Hepatocyte (in vitro differentiated cells): ENCODE results near the gene RNF43. TPM values are rescaled to one million over a fixed set of nuclear protein-coding genes. Genes with fewer than 3 reads are reported as not detected.

ENCODE experiments used
- DNase-seq: peaks from one replicate; pipeline ENCODE4 v3.0.0-alpha.2; 2016; ENCODE audit warnings: low spot score
- H2AFZ ChIP-seq: fragments of 200-600 bp; sonication (generic); 2 replicates; pipeline ENCODE4 v1.6.0; 2016; ENCODE audit warnings: antibody characterized with exemption, mild to moderate bottlenecking
- H3K27ac ChIP-seq: fragments of 200-600 bp; sonication (generic); 2 replicates; pipeline ENCODE4 v1.5.1; 2016; ENCODE audit warnings: mild to moderate bottlenecking
- H3K27me3 ChIP-seq: fragments of 200-600 bp; sonication (generic); 2 replicates; pipeline ENCODE4 v1.6.1; 2016
- H3K36me3 ChIP-seq: fragments of 200-600 bp; sonication (generic); replicated peaks from 2 replicates; pipeline ENCODE4 v1.5.1; 2016; ENCODE audit warnings: low read depth; ENCODE audit not compliant: insufficient read depth
- H3K4me1 ChIP-seq: fragments of 200-600 bp; sonication (generic); 2 replicates; pipeline ENCODE4 v1.5.1; 2016; ENCODE audit warnings: mild to moderate bottlenecking, moderate library complexity; ENCODE audit not compliant: insufficient read depth
- H3K4me2 ChIP-seq: fragments of 200-600 bp; sonication (generic); 2 replicates; pipeline ENCODE4 v1.6.0; 2016
- H3K4me3 ChIP-seq: fragments of 200-600 bp; sonication (generic); 2 replicates; pipeline ENCODE4 v1.5.1; 2016; ENCODE audit warnings: mild to moderate bottlenecking
- H3K79me2 ChIP-seq: fragments of 200-600 bp; sonication (generic); 2 replicates; pipeline ENCODE4 v1.6.0; 2017; ENCODE audit warnings: mild to moderate bottlenecking
- H3K9me2 ChIP-seq: fragments of 200-600 bp; sonication (generic); replicated peaks from 2 replicates; pipeline ENCODE4 v1.6.0; 2017; ENCODE audit warnings: mild to moderate bottlenecking; ENCODE audit not compliant: insufficient read depth
- H3K9me3 ChIP-seq: fragments of 200-600 bp; sonication (generic); 2 replicates; pipeline ENCODE4 v1.5.1; 2016; ENCODE audit warnings: low read depth, mild to moderate bottlenecking
- H4K20me1 ChIP-seq: fragments of 200-600 bp; sonication (generic); 2 replicates; pipeline ENCODE4 v1.6.0; 2016; ENCODE audit warnings: mild to moderate bottlenecking; ENCODE audit not compliant: insufficient read depth, poor library complexity, severe bottlenecking
- CTCF ChIP-seq: fragments of 200-600 bp; sonication (generic); IDR thresholded peaks from 2 replicates; pipeline ENCODE4 v1.5.1; 2016; ENCODE audit warnings: antibody characterized with exemption, mild to moderate bottlenecking; ENCODE audit not compliant: poor library complexity
- EZH2 ChIP-seq: fragments of 200-600 bp; sonication (generic); IDR thresholded peaks from 2 replicates; pipeline ENCODE4 v1.6.1; 2016; ENCODE audit warnings: antibody characterized with exemption, mild to moderate bottlenecking, borderline replicate concordance
- EZH2phosphoT487 ChIP-seq: fragments of 200-600 bp; sonication (generic); IDR thresholded peaks from one replicate; pipeline ENCODE4 v1.6.1; 2018; ENCODE audit warnings: antibody characterized with exemption, mild to moderate bottlenecking, low read depth, moderate library complexity; ENCODE audit not compliant: unreplicated experiment, severe bottlenecking
- WGBS: methylation state at CpG from one replicate; pipeline ENCODE4 v1.1.6; 2016; ENCODE audit warnings: low lambda C conversion rate; ENCODE audit errors: missing lambda C conversion rate; 5-methylcytosine and 5-hydroxymethylcytosine counted together
- polyA plus RNA-seq: library from polyadenylated mRNA; unstranded; fragments of >200 nt; fragmentation: Nextera tagmentation; extraction: Ambion mirVana; gene quantifications from 2 replicates; pipeline ENCODE4 v1.2.1, GENCODE V29; 2016
- total RNA-seq: library from RNA; depleted of rRNA; stranded (reverse); fragments of >200 nt; gene quantifications from 2 replicates; pipeline ENCODE4 v1.2.3, GENCODE V29; 2014

The RNF43 gene
- total and polyA plus RNA-seq, 2 experiments from 2014 or later: 10.1 to 12.4 TPM

- H3K9me3 ChIP-seq: no peaks in the 10 kb centered on the region
- H3K4me1 ChIP-seq: no peaks in the 10 kb centered on the region
- no peaks in the 10 kb centered on the region for H3K79me2 ChIP-seq
- DNase-seq: peak; percentile 81
- WGBS: 64% methylated on average over 9 of the region's 9 CpGs
- H3K36me3 ChIP-seq: no peaks in the 10 kb centered on the region
- H2AFZ ChIP-seq: no peak overlapping the region
- no peak overlapping the region for H3K4me3 ChIP-seq
- no peak overlapping the region for H3K4me2 ChIP-seq
- no peaks in the 10 kb centered on the region for H4K20me1 ChIP-seq
- no peaks in the 10 kb centered on the region for H3K9me2 ChIP-seq
- no peak for TF ChIP-seq EZH2phosphoT487
- TF ChIP-seq EZH2: no peak
- TF ChIP-seq CTCF: peak; percentile 71
- no peaks in the 10 kb centered on the region for H3K27me3 ChIP-seq
- no peak overlapping the region for H3K27ac ChIP-seq
These were observed 30.0 kb upstream of the RNF43 start for GRCh38 chr17:58447039-58447975.

- Histone ChIP-seq H4K20me1 (no peaks in the 10 kb centered on the region), H3K4me3 (no peak overlapping the region), H3K4me1 (no peaks in the 10 kb centered on the region), H3K36me3 (no peaks in the 10 kb centered on the region), H3K4me2 (no peak overlapping the region), H3K9me2 (no peaks in the 10 kb centered on the region), H2AFZ (no peak overlapping the region), H3K9me3 (no peaks in the 10 kb centered on the region), H3K27ac (no peak overlapping the region), H3K79me2 (no peaks in the 10 kb centered on the region), H3K27me3 (no peaks in the 10 kb centered on the region)
- DNase-seq: no peak
- WGBS: 84% methylated on average over 6 of the region's 6 CpGs
- TF ChIP-seq EZH2: no peak
- no peak for TF ChIP-seq CTCF
- TF ChIP-seq EZH2phosphoT487: no peak
These were observed 28.8 kb upstream of the RNF43 start for GRCh38 chr17:58446086-58446485.

- TF ChIP-seq EZH2 (no peak), EZH2phosphoT487 (no peak), CTCF (no peak)
- Histone ChIP-seq H3K9me3 (no peaks in the 10 kb centered on the region), H3K36me3 (no peaks in the 10 kb centered on the region), H3K4me3 (no peak overlapping the region), H3K27me3 (no peaks in the 10 kb centered on the region), H3K4me2 (no peak overlapping the region), H3K27ac (no peak overlapping the region), H4K20me1 (no peaks in the 10 kb centered on the region), H2AFZ (no peak overlapping the region), H3K4me1 (no peaks in the 10 kb centered on the region), H3K79me2 (no peaks in the 10 kb centered on the region), H3K9me2 (no peaks in the 10 kb centered on the region)
- 65% methylated on average over 5 of the region's 5 CpGs for WGBS
- DNase-seq: no peak
These were observed 19.5 kb upstream of the RNF43 start for GRCh38 chr17:58436805-58437239.
